ENCODE measurements around the gene DUSP2. TPM values are rescaled to one million over a fixed set of nuclear protein-coding genes. Genes with fewer than 3 reads are reported as not detected.

DUSP2 gene
- 8.2 TPM for polyA plus RNA-seq (2013, experiment 1 of 2; ENCODE audit: insufficient read length)
- polyA plus RNA-seq (2013, experiment 2 of 2; ENCODE audit: insufficient read length), result 39.4 TPM

GRCh38 chr2:96145036-96145847 is at the start of gene DUSP2:
TSS of gene DUSP2 (minus strand) at chr2:96145440. CDS start at chr2:96145354, 86 bp downstream.
- peak; percentile 71 for DNase-seq

- DNase-seq, result no peak
Measured at GRCh38 chr2:96191937-96192670, 46.9 kb upstream of the DUSP2 start.

GRCh38 chr2:96188821-96189526 is 43.7 kb upstream of the DUSP2 start:
- no peak for DNase-seq

- DNase-seq, result no peak
Measured at GRCh38 chr2:96186562-96186961, 41.3 kb upstream of the DUSP2 start.

- DNase-seq, result no peak
Measured at GRCh38 chr2:96185516-96185915, 40.3 kb upstream of the DUSP2 start.

GRCh38 chr2:96184989-96185388 is 39.7 kb upstream of the DUSP2 start:
- no peak for DNase-seq

GRCh38 chr2:96184188-96184587 is 38.9 kb upstream of the DUSP2 start:
- no peak for DNase-seq

- DNase-seq, result no peak
Measured at GRCh38 chr2:96181529-96181928, 36.3 kb upstream of the DUSP2 start.

- DNase-seq, result no peak
Measured at GRCh38 chr2:96180521-96180920, 35.3 kb upstream of the DUSP2 start.

- no peak for DNase-seq
Measured at GRCh38 chr2:96180002-96180401, 34.8 kb upstream of the DUSP2 start.

- DNase-seq, result no peak
Measured at GRCh38 chr2:96176661-96177060, 31.4 kb upstream of the DUSP2 start.

- DNase-seq, result peak; percentile 77
Measured at GRCh38 chr2:96175951-96176350, 30.7 kb upstream of the DUSP2 start.

GRCh38 chr2:96174251-96175144 is 29.3 kb upstream of the DUSP2 start:
- DNase-seq, result peak; percentile 66

- DNase-seq, result no peak
Measured at GRCh38 chr2:96171831-96172230, 26.6 kb upstream of the DUSP2 start.

GRCh38 chr2:96170626-96171025 is 25.4 kb upstream of the DUSP2 start:
- no peak for DNase-seq

- no peak for DNase-seq
Measured at GRCh38 chr2:96169868-96170507, 24.7 kb upstream of the DUSP2 start.

- DNase-seq, result no peak
Measured at GRCh38 chr2:96167407-96168013, 22.3 kb upstream of the DUSP2 start.

- DNase-seq, result peak; percentile 60
Measured at GRCh38 chr2:96164459-96165184, 19.4 kb upstream of the DUSP2 start.

- DNase-seq, result no peak
Measured at GRCh38 chr2:96163768-96164429, 18.7 kb upstream of the DUSP2 start.

GRCh38 chr2:96163415-96163767 is 18.2 kb upstream of the DUSP2 start:
- no peak for DNase-seq
